RPMI7951 (cell line): ENCODE data around the gene PLTP. TPM values are rescaled to one million over a fixed set of nuclear protein-coding genes. Genes with fewer than 3 reads are reported as not detected.
"Not testable (repeated sequence)": the region's sequence is repeated elsewhere in the genome, so short reads cannot be mapped to it uniquely, and the experiment has no call there.

ENCODE experiments used
- DNase-seq: peaks from one replicate; pipeline ENCODE4 v3.0.0-alpha.2; 2012; ENCODE audit warnings: low read depth
- total RNA-seq: library from RNA; depleted of rRNA; stranded (reverse); fragments of >200 nt; shearing (Covaris generic); gene quantifications from 2 replicates; pipeline ENCODE4 v1.2.3, GENCODE V29; 2014; rRNA removed

Gene PLTP, protein sequence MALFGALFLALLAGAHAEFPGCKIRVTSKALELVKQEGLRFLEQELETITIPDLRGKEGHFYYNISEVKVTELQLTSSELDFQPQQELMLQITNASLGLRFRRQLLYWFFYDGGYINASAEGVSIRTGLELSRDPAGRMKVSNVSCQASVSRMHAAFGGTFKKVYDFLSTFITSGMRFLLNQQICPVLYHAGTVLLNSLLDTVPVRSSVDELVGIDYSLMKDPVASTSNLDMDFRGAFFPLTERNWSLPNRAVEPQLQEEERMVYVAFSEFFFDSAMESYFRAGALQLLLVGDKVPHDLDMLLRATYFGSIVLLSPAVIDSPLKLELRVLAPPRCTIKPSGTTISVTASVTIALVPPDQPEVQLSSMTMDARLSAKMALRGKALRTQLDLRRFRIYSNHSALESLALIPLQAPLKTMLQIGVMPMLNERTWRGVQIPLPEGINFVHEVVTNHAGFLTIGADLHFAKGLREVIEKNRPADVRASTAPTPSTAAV
- total RNA-seq = 36.8 and 47.1 TPM in 2 replicates

DNA sequence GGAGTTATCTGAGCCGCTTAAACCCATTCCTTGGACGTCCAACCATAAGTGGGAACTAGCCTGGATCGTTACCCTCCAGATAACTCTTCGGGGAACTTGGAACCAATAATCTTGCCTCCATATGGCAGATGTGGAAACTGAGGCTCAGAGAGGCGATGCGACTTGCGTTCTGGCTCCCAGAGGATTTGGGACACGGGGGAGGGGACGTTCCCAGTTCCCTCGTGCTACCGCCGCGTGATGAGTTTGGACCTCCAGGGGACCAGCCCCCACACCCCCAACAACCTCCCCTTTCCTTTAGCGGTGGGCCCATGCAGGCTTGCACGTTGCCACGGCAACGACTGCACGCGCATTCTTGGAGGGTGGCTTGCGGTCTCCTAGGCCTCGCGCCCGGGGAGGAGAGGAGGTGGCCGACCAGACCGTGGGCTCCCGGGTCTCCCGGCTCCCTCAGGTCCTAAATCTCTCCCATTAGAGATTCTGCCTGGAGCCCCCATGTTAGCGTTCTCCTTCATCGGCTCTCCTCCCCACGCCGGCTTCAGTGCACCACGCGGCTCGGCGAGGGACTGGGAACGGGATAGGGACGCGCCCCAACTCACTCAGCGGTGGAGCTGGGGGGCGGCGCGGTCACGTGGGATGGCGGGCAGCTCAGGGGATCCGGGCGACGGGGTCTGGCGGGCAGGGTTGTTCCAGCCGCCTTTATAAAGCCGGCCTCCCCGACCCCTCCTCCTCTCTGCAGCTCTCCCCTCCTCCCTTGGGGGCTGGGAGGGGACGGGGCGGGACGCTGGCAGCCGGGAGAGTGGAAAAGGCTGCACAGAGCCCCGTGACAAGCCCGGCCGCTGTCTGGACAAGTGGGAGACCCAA, at the start of gene PLTP:
PLTP (minus strand) TSS at position 670 of the 858 bp plus-strand sequence. CDS start 703 bp downstream, outside the sequence.
- peak; percentile 80 for DNase-seq

DNA sequence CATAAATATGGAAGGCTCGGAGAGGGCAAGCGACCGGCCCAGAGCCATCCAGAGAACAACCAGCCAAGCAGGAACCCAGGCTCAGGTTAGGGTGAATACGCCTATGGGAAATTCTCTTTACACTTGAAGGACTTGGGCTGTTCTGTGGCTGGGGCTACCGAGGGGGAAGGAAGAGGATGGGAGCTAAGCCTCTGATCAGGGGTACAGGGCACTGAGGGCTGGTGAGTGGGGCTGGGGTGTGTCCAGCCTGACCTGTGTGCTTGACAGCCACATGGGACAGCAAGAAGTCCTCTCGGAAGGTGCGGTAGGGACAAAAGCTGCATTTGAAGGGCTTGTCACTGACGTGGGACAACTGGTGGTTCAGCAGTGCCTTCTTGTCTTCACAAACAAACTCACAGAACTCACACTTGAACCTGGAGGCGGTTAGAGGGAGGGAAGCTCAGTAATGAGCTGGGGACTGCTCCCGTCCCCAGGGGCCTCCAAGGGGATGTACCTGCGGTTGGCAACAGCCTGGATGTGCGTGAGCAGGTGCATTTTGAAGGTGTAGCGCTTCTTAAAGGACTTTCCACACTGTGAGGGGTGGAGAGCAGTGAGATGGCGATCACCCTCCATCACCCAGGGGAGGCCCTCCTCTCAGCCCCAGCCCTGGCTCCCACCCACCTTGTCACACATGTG, 48.1 kb upstream of the PLTP start:
- no peak for DNase-seq

DNA sequence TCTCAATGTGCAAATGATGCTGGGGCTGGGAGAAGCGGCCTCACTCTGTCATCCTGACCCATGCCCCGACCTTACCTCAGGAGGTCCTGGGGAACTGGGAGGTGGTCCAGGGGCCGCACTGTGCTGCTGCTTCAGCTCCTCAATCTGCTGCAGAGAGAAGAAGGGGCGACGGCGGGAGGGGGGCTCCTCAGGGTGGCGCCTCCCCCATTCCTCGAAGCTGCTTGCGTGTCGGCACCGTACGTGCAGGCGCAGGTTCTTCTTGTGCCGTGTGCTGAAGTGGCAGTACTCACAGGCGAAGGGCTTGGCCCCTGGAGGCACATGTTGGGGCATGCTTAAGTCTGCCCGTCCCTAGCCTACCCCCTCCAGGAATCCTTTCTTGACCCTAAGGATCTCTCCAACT, 47.2 kb upstream of the PLTP start:
- no peak for DNase-seq

DNA sequence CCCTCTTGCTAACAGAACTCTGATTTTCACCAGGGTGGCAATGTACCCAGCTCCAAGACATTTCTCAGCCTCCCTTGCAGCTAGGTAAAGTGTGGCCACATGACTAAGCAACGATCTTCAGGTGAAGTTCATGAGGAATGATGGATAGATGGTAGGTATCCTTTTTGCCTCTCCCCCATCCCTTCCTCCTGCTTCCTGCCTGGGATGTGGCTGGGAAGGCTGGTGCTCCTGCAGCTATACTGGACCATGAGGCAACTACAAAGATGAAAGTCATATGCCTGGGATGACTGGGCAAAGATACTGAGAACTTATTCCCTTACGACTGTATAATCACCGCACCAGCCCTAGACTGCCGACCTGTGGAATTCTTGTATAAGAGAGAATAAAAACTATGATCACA, 46.6 kb upstream of the PLTP start:
- DNase-seq = no peak

DNA sequence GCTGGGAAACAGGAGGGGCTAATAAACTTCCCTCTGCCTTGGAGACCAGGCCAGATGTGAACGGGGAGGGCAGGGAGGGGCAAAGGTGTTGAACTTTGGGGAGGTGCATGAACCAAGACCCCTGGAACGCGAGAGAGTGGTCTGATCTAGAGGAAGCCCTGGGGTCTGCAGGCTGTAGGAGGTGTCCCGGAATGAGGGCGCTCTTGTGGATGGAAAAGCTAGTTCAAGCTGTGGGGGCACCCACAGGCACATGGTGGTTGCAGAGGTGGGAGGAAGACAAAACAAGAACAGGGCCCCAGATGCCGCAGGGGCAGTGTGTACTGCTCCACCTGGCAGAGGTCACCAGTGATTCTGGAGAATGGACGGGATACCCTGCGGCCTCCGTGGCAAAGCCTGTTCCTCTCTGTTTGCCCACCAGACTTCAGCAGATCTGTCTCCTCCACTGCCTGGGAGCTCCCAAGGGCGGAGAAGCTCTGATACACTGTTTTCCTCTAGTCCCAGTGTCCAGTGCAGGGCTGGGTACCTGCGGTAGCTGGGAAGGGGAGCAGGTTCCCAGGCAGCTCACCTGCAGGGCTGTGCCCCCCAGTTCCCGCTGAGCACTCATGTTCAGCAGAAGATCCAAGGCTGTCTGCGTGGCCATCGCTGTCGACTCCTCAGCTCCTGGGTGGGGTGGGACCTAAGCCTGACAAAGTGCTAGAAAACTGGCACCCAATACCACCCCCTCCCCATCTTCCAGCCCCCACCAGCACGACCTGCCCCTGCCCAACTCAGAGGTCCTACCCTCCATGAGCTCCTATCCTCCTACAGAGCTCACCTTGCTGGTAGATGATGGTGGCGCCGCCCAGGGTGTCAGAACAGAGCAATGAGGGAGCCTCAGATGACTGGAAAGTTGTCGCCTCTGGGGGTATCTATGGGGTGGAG, 45.3 kb upstream of the PLTP start:
- DNase-seq = no peak

DNA sequence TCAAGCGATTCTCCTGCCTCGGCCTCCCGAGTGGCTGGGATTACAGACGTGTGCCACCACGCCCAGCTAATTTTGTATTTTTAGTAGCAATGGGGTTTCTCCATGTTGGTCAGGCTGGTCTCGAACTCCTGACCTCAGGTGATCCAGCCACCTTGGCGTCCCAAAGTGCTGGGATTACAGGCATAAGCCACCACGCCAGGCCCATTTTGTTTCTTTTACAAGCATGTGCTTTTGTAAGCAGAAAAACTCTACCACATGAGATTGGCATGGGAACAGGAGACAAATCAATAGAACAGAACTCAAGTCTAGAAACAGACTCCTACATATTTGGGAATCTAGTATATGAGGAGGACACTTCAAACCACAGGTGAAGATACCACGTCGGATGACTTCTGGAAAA, 44.4 kb upstream of the PLTP start:
- not testable (repeated sequence) for DNase-seq

DNA sequence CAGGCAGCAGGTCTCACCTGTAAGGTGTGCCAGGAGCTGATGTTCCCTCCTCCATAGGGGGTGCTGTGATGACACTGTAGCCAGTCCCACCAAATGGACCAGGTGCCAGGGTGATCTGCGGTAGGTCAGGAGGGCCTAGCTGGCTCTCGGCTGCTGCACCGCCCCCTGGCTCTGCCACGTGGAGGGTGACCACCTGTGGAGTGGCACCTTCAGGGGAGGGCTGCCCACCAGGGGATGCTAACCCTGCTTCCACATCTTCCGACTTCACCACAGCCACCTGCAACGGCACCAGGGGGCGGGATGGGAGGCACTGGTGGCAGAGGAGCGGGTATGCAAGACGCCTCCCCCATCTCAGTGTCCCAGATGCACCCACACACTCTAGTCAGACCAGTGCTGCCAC, 41.7 kb upstream of the PLTP start:
- DNase-seq = no peak

DNA sequence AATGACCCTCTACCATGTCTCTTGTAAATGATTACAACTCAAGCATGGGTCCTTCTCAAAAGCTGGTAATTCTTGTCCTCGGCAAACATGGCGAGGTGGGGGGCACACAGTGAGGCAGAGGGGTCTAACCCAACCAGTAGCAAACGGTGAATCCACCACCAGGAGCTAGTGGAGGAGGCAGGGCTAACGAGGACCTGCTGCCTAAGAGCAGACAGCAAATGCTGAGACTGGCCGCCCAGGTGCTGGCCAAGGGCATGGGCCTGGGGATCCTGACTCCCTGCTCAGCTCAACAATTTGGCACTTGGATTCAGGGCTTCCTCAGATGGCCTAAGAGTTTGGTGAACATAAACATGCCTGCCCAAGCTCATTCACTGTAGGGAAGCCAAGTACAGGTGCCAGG, 40.9 kb upstream of the PLTP start:
- no peak for DNase-seq

DNA sequence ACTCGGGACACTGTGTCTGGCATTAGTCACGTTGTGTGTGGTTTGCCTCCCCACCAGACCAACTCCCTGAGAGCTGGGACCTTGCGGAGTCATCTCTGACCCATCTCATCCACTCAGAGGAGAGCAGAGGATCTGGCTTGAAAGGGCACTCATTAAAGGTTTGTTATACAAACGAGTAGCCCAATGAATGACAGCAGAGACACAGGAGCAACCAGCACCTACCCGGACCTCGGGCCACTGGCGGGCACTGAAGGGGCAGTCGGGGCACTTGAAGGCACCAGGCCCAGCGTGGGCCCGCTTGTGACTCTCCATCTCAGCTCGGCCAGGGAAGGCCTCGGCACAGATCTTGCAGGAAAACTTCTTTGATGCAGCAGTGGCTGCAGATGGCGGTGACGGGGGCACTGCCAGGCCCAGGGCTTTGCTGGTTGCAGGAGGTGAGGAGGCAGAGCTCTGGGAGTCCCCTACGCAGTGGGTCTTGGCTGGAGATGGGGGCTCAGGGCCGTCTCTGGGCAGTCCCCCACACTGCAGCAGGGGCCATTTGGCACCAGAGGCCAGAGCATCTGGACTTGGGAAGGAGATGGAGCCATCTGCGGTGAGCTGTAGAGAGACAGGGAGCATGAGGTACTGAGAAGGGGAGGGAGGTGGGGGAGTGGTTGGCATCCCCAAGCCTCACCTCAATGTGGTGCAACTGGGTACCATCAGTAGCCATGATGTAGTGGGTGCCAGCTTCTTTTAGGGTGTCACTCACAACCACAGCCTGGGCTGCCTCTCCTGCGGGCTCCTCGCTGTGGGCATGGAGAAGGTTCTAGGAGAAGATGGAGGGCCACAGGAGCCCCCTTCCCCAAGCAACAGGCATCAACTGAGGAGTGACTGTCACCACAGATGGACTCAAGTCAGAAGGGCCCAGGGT, 40.2 kb upstream of the PLTP start:
- no peak for DNase-seq

DNA sequence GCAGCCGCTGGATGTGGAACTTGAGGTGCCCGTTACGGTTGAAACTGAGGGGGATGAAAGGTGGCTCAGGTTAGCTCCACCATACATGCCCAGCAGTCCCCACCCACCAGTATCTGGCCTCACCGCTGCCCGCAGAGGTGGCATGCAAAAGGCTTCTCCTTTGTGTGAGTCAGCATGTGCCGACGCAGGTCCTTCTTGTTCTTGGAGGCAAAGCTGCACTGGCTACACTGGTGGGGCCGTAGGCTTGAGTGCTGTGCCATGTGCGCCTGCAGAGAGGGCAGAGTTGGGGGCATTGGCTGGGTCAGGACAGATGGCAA, 38.3 kb upstream of the PLTP start:
- DNase-seq = no peak

DNA sequence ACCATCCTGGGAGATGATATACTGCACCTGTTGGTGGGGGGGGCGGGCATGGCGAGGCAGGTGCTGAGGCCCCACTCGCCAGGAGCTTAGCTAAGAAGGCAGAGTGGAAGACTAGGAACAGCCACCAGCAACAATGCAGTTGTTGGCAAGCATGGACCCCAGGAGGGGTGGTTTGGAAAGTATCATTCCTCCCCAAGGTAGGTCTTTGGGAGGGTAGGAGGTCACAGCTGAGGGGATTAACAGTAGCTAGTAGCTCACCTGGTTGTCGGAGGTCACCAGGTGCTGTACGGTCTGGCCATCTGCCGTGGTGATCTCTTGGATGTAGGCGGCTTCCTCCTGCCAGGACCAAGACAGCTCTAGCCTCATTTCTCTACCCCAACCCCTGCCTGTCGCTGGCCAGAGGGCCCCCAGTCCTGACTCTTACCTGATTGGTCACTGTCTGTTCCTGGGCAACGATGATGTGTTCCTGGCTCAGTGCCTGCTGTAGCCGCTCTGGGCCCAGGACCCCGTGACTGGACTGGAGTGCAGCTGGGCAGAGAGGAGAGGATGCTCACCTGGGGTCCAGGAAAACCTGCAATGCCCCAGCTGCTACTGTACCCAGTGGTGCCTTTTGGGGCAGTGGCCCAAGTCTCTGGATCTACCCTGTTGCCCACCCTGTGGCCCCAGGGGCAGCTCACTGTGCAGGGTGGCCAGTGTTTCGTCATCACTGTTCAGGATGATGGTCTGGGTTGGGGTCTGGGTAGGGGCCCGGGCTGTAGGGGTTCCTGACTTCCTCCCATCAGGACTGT, 37.8 kb upstream of the PLTP start:
- DNase-seq = no peak

DNA sequence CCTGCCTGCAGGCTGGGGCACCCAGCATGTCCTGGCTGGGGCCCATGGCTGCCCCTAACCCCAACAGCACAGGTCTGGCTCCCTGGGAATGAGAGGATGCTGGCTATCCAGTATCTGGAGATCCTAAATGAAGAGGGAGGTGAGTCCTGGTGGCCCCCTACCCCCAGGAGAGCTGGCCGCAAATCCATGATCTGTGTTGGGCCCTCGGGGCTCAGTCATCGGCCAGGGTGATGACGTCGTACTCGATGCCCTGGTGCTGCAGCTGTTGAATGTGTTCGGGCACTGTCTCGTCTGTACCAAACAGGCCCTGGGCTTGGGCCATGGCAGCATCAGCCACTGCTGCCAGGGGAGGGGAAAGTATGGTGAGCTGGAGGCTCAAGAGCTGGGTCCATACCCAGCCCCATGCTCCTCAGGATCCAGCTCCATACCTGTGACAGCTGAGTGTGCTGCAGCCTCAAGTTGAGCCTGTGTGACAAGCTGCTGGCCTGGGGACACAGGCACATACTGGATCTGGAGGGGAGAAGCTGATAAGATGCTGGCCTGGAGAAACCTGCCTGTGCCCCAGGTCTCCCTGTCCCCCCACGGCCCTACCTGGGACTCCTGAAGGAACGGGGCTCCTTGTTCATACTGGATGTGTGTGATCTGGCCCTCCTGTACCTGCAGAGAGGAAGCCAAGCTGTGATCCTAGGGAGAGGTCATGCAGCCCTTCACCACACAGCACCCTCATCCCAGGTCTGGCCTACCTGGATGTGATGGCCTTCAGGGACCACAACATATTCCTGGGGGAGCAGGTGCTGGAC, 37.0 kb upstream of the PLTP start:
- no peak for DNase-seq

DNA sequence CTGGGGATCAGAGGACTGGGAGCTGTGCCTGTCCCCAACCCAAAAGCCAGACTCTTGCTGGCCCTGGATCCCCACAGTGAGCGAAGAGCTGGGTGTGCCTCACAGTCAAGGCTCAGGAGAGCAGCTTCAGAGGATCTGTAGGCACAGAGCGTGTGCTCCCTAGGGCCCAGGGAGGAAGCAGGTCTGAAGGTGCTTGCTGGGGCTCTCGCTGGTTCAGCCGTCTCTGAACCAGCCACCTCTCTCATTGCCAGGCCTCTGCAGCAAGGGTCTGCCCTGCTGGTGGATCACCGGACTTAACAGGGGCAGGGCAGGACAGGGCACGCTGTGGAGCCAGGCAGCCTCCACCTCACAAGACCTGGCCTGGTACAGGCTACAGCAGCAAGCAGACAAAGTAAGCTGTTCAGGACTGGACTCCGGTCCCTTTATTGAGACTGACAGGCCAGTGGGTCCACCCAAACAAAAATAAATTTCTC, 36.3 kb upstream of the PLTP start:
- no peak for DNase-seq

DNA sequence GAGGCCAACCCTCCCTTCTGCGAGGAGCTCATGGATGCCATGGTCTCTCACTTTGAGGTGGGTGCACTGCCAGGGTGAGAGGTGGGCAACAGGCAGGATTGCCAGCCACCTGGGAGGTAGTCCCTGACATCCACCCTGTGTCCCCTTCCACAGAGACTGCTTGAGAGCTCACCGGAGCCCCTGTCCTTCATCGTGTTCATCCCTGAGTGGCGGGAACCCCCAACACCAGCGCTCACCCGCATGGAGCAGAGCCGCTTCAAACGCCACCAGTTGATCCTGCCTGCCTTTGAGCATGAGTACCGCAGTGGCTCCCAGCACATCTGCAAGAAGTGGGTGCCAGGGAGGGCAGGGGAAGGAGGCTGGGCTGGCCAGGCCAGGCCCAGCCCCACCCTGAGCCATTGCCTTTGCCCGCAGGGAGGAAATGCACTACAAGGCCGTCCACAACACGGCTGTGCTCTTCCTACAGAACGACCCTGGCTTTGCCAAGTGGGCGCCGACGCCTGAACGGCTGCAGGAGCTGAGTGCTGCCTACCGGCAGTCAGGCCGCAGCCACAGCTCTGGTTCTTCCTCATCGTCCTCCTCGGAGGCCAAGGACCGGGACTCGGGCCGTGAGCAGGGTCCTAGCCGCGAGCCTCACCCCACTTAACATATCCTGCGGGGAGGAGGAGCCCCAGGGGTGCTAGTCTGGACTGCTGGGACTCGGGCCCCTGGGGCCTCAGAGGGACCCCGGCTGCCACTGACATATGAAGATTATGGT, 35.3 kb upstream of the PLTP start:
- DNase-seq = no peak

DNA sequence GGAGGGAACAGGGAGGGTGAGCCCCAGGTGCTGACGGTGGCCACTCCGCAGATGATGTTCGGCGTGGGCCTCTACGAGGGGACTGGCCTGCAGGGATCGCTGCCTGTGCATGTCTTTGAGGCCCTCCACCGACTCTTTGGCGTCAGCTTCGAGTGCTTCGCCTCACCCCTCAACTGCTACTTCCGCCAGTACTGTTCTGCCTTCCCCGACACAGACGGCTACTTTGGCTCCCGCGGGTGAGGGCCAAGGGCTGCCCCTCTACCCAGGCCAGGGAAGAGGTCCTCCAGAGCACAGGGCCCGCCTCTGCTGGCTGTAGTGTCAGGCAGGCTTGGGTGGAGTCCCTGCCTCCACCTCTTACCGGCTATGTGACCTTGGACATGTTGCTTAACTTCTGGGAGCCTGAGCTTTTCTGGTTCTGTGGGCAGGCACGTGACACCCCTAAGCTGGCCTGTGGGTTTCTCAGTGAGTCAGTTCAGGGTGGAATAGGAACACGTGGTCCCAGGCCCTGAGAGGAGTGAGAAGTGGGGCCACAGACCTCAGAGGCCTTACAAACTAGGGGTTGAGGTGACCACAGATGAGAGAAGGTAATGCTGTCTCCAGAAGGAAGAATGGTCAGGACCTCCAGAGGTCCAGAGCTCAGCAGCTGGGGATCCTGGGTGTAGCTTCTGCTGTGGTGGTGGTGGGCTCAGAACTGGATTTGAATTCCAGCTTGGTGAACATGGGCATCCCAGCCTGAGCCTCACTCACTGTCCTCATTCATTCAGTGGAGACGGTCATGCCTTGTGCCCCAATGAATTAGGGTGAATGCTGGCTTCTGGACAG, 34.4 kb upstream of the PLTP start:
- no peak for DNase-seq

DNA sequence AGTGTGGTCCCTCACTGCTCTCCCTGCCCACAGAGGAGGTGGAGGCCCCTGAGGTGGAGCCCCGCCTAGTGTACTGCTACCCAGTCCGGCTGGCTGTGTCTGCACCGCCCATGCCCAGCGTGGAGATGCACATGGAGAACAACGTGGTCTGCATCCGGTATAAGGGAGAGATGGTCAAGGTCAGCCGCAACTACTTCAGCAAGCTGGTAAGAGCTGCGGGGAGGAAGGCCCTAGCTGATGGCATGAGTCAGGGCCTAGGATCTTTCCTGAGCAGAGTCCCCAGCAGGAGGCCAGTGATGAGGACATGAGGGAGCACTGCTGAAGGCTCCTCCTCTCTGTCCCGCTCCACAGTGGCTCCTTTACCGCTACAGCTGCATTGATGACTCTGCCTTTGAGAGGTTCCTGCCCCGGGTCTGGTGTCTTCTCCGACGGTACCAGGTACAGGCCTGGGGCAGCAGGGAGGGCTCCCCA, 33.8 kb upstream of the PLTP start:
- no peak for DNase-seq
